ENCODE data around the gene MZT1. TPM values are rescaled to one million over a fixed set of nuclear protein-coding genes. Genes with fewer than 3 reads are reported as not detected.

The MZT1 gene
- total and polyA plus RNA-seq, 10 of the 15 experiments (the other 5 are each of a cell fraction or from before 2014, with no cell fraction given): 16.2 to 47.6 (median 25.4) TPM

DNA sequence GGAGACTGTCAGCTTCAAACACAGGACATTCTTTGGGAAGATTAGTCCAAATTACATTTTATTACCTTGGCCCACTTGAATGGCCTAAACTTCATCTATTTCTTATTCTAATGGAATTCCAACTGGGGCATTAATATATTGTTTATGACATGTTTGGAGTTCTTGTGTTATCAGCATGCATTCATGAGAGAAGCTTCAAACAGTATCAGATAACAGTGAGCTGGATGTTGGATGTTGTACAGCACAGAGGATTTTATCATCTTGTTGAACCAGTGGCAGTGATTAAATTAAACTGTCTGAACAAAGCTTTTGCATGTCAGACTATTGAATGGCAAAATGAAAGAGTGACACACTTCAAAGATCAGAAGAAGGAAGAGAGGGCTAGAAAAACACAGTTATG, 50.0 kb downstream of the MZT1 start (continued):
- TF ChIP-seq, protein P1, sequence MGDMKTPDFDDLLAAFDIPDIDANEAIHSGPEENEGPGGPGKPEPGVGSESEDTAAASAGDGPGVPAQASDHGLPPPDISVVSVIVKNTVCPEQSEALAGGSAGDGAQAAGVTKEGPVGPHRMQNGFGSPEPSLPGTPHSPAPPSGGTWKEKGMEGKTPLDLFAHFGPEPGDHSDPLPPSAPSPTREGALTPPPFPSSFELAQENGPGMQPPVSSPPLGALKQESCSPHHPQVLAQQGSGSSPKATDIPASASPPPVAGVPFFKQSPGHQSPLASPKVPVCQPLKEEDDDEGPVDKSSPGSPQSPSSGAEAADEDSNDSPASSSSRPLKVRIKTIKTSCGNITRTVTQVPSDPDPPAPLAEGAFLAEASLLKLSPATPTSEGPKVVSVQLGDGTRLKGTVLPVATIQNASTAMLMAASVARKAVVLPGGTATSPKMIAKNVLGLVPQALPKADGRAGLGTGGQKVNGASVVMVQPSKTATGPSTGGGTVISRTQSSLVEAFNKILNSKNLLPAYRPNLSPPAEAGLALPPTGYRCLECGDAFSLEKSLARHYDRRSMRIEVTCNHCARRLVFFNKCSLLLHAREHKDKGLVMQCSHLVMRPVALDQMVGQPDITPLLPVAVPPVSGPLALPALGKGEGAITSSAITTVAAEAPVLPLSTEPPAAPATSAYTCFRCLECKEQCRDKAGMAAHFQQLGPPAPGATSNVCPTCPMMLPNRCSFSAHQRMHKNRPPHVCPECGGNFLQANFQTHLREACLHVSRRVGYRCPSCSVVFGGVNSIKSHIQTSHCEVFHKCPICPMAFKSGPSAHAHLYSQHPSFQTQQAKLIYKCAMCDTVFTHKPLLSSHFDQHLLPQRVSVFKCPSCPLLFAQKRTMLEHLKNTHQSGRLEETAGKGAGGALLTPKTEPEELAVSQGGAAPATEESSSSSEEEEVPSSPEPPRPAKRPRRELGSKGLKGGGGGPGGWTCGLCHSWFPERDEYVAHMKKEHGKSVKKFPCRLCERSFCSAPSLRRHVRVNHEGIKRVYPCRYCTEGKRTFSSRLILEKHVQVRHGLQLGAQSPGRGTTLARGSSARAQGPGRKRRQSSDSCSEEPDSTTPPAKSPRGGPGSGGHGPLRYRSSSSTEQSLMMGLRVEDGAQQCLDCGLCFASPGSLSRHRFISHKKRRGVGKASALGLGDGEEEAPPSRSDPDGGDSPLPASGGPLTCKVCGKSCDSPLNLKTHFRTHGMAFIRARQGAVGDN (IDR thresholded peaks at IDR 0.05): no peak
- TF ChIP-seq SMAD1 (IDR thresholded peaks at IDR 0.05; ENCODE audit: low read depth, partially characterized antibody): no peak

DNA sequence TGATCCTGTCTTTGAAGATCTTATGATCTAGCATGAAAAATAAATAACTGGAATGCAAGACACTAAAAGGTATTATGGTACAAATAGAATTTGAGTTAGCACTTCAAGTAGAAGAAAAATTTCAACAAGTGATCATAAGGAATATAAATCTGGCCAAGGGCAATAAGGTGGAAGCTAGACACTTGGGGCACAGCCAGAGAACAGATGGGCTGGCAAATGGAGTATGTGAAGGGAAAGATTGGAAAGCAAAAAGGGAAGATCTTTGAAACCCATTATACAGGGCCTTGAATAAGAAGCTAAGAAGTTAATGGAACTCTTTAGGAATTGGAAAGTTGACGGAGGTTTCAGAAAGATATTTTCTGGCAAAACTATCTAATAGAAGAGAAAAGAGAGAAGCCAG, 61.0 kb downstream of the MZT1 start:
- H3K4me2 ChIP-seq (ENCODE audit: control insufficient read depth, insufficient read depth): no peak overlapping the region
- no peaks in the 10 kb centered on the region for H4K20me1 ChIP-seq (ENCODE audit: control insufficient read depth, insufficient read depth)
- ChIA-PET CTCF (interaction anchor here (0.8 to 2.1 kb wide), 2 partner anchors 16 to 21 kb away, joined by 3 to 5 read pairs; no protein-coding TSS in a partner anchor), POLR2A (no interaction called here), SMC1A (ENCODE audit: uncharacterized antibody, unreplicated experiment) (interaction anchor here (1.5 kb wide), 1 partner anchor 13 kb away, joined by 4 read pairs; no protein-coding TSS in a partner anchor), RAD21 (ENCODE audit: unreplicated experiment) (no interaction called here)
- no peak overlapping the region for H2AFZ ChIP-seq (ENCODE audit: control insufficient read depth, low read depth, low read length)
- H3K27me3 ChIP-seq (replicated peaks in 1 of 2; ENCODE audit: control insufficient read depth in 2 of 2, insufficient read depth in 2 of 2, low read length in 1 of 2): no peaks in the 10 kb centered on the region
- FAIRE-seq (no peak), ATAC-seq (no peak), DNase-seq (ENCODE audit: low read depth, low spot score) (no peak)
- intact Hi-C loops (cut with micrococcal nuclease; ENCODE audit: unreplicated experiment): no loop called here
- no TSS peak for BruUV-seq (replicated peaks)
- H3K79me2 ChIP-seq (ENCODE audit: control insufficient read depth, insufficient read depth, low read length): no peaks in the 10 kb centered on the region
- no peak overlapping the region for H3K27ac ChIP-seq (ENCODE audit: control insufficient read depth, insufficient read depth)
- in situ Hi-C loops (cut with MboI): loop anchor here (10.0 kb wide), 1 partner anchor 62 kb away; no protein-coding TSS in a partner anchor
- no peak overlapping the region for H3K9ac ChIP-seq (ENCODE audit: control insufficient read depth, insufficient read depth, low read length)
- H3K4me3 ChIP-seq: no peak overlapping the region
- H3K9me3 ChIP-seq (replicated peaks; ENCODE audit: control insufficient read depth, insufficient read depth, low read length): no peaks in the 10 kb centered on the region
- WGBS (ENCODE audit: insufficient coverage, insufficient replicate concordance, low lambda C conversion rate, missing lambda C conversion rate): 50% methylated on average over 1 of the region's 1 CpG
- no peak for TF ChIP-seq ZNF274 (IDR thresholded peaks at IDR 0.05; ENCODE audit: insufficient read depth, insufficient read length)
- TF ChIP-seq ATF7 (IDR thresholded peaks at IDR 0.05; ENCODE audit: low read depth): no peak
- TF ChIP-seq NR2F1 (conservative IDR thresholded peaks at IDR 0.05): no peak
- TF ChIP-seq, protein P2, sequence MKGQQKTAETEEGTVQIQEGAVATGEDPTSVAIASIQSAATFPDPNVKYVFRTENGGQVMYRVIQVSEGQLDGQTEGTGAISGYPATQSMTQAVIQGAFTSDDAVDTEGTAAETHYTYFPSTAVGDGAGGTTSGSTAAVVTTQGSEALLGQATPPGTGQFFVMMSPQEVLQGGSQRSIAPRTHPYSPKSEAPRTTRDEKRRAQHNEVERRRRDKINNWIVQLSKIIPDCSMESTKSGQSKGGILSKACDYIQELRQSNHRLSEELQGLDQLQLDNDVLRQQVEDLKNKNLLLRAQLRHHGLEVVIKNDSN (IDR thresholded peaks at IDR 0.05; ENCODE audit: borderline replicate concordance, extremely low read length, insufficient read depth, low read depth, low read length): no peak
- TF ChIP-seq NRF1 (conservative IDR thresholded peaks at IDR 0.05; ENCODE audit: low read depth, low read length): no peak
- no peaks in the 10 kb centered on the region for H3K36me3 ChIP-seq (ENCODE audit: control insufficient read depth in 2 of 2, insufficient read depth in 2 of 2, low read length in 1 of 2)
- H3K4me1 ChIP-seq (ENCODE audit: control insufficient read depth, insufficient read depth, low read length): no peaks in the 10 kb centered on the region

All from GM12878 (cell line).